Thymus (tissue), 11 donors: ENCODE data around the gene TMEM120A. TPM values are rescaled to one million over a fixed set of nuclear protein-coding genes. Genes with fewer than 3 reads are reported as not detected.

Source experiments
- DNase-seq, 9 donors: peaks; one replicate each; pipeline ENCODE4 v3.0.0-alpha.2; 2013; ENCODE audit warnings: low spot score in 9 of 9, low read depth in 6 of 9, missing footprints in 1 of 9
- H3K27ac ChIP-seq, 2 donors: one replicate each; pipeline ENCODE4 v1.5.1; 2013; ENCODE audit warnings: control low read depth in 1 of 2, low read depth in 1 of 2, low read length in 1 of 2, mild to moderate bottlenecking in 1 of 2, moderate library complexity in 1 of 2
- H3K27me3 ChIP-seq, 2 donors: one replicate each; pipeline ENCODE4 v1.5.1; 2013; ENCODE audit warnings: low read length in 1 of 2; ENCODE audit not compliant: control insufficient read depth in 2 of 2, insufficient read depth in 1 of 2
- H3K36me3 ChIP-seq, 2 donors: one replicate each; pipeline ENCODE4 v1.5.1; 2013; ENCODE audit warnings: low read length in 1 of 2, mild to moderate bottlenecking in 1 of 2, moderate library complexity in 1 of 2; ENCODE audit not compliant: control insufficient read depth in 2 of 2, insufficient read depth in 2 of 2
- H3K4me1 ChIP-seq, 2 donors: one replicate each; pipeline ENCODE4 v1.5.1; 2013; ENCODE audit warnings: low read length in 2 of 2; ENCODE audit not compliant: control insufficient read depth in 2 of 2, insufficient read depth in 2 of 2
- H3K4me3 ChIP-seq, 2 donors: one replicate each; pipeline ENCODE4 v1.5.1; 2013; ENCODE audit warnings: low read length in 2 of 2, control low read depth in 1 of 2, mild to moderate bottlenecking in 1 of 2
- H3K9me3 ChIP-seq, 2 donors: one replicate each; pipeline ENCODE4 v1.5.1; 2013; ENCODE audit warnings: low read length in 1 of 2, mild to moderate bottlenecking in 1 of 2; ENCODE audit not compliant: control insufficient read depth in 2 of 2, insufficient read depth in 1 of 2
- WGBS: extraction: QIAGEN DNeasy Blood & Tissue Kit; methylation state at CpG from one replicate; pipeline ENCODE4 v1.1.7; 2013; 5-methylcytosine and 5-hydroxymethylcytosine counted together
- polyA plus RNA-seq: library from polyadenylated mRNA; stranded (reverse); fragments of 200-250 nt; gene quantifications from one replicate; pipeline ENCODE4 v1.2.3, GENCODE V29; 2013
- total RNA-seq: library from RNA; stranded (reverse); fragments of 120-200 nt; gene quantifications from one replicate; pipeline ENCODE4 v1.2.4, GENCODE V29; 2013
- donor health status: healthy.

TMEM120A gene
- total and polyA plus RNA-seq, 2 donors: 6.8 to 48.8 TPM

DNA sequence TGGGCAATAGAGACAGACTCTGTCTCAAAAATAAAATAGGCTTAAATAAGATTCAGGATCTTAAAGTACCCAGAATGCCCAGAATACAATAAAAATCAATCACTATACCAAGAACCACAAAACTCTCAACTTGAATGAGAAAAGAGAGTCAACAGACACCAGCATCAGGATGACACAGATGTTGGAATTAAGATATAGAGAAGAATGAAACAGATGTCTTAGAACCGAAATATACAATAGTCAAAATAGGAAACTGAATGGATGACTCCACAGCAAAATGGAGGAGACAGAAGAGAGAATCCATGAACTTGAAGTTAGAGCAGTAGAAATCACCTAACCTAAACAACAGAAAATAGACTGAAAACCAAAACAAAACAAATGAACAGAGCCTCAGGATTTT, 49.9 kb downstream of the TMEM120A start:
- no peak overlapping the region for H3K27ac ChIP-seq
- WGBS: 100% methylated on average over 1 of the region's 1 CpG
- H3K4me3 ChIP-seq: no peak overlapping the region
- no peaks in the 10 kb centered on the region for H3K9me3 ChIP-seq
- no peaks in the 10 kb centered on the region for H3K27me3 ChIP-seq
- DNase-seq: no peak
- H3K4me1 ChIP-seq: peaks cover 14 to 39% of the 10 kb centered on the region in 2 donors
- peaks cover 2 to 7% of the 10 kb centered on the region in 2 donors for H3K36me3 ChIP-seq

DNA sequence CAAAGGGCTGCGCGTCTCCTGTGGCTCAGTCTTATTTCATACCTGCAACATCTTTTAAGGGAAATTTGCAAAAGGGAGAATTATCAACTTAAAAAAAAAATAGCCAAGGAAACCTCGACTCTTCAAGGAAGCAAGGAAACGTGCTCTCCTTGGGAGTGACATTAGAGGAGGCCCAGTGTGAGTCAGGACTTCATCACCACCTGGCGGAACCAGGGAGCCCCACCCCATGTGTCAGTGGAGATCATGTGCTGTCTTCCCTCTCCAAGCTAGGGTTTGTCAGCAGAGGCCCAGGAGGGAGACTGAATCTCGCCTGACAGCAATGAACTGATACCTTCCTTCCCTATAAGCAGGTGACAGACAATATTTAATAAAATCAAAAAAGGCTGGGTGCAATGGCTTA, 50.5 kb downstream of the TMEM120A start:
- Histone ChIP-seq H3K4me1 (peaks cover 14 to 44% of the 10 kb centered on the region in 2 donors), H3K4me3 (no peak overlapping the region), H3K36me3 (peaks cover 2 to 7% of the 10 kb centered on the region in 2 donors), H3K27me3 (no peaks in the 10 kb centered on the region), H3K9me3 (no peaks in the 10 kb centered on the region), H3K27ac (no peak overlapping the region)
- DNase-seq: no peak
- WGBS: 97% methylated on average over 6 of the region's 6 CpGs

DNA sequence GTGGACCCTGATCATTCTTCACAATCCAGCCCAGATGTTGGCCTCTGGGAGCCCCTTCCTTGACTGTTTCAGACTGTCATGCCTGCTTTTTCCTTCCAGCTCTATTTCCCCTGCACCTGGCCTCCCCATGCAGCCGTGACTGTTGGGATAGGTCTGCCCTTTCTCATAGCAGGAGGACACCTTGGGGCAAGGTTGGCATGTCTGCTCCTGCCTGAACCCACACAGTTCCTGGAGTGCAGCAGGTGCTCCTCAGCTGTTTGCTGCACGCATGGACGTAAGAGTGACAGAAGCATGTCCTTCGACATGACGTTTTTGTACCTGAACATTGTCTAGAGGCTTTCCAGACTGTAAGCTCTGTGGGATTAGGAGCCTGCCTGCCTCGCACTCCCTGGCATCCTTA, 55.5 kb downstream of the TMEM120A start:
- Histone ChIP-seq H3K27ac (no peak overlapping the region), H3K36me3 (peaks cover 5 to 11% of the 10 kb centered on the region in 2 donors), H3K9me3 (peaks cover 0 to 10% of the 10 kb centered on the region in 2 donors), H3K4me1 (peaks cover 3 to 13% of the 10 kb centered on the region in 2 donors), H3K27me3 (no peaks in the 10 kb centered on the region), H3K4me3 (no peak overlapping the region)
- 93% methylated on average over 6 of the region's 6 CpGs for WGBS
- DNase-seq: no peak

DNA sequence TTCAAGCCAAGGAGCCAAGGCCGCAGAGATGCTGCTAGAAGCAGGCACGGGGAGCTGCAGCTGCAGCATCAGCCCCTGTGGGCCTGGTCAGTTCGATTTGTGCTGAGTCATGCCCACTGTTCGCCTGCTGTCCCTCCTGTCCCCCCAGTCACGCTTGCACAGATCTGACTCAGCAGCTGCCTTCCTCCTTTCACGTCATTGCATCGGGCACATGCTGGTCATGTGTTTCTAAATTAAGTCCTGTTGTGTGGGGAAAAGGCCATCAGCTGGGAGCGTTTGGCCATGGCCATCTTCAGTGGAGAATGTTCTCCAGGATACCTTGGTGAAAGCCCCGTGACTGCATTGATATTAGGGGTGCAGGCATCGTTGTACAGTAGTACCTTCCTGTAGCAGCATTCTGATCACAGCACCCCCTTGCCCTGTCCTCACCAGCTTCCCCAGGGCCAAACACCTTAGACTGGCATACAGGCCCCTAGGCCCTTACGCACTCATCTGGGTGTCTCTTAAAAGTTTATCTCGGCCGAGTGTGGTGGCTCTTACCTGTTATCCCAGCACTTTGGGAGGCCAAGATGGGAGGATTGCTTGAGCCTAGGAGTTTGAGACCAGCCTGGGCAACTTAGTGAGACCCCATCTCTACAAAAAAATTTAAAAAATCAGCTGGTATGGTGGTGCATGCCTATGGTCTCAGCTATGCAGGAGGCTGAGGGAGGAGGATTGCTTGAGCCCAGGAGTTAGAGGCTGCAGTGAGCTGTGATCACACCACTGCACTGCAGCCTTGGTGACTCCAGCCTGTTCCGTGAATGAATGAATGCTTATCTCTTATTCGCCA, 56.2 kb downstream of the TMEM120A start:
- no peaks in the 10 kb centered on the region for H3K27me3 ChIP-seq
- peaks cover 0 to 10% of the 10 kb centered on the region in 2 donors for H3K9me3 ChIP-seq
- H3K4me3 ChIP-seq: no peak overlapping the region
- no peak for DNase-seq
- 96% methylated on average over 15 of the region's 15 CpGs for WGBS
- H3K27ac ChIP-seq: no peak overlapping the region
- peaks cover 3 to 13% of the 10 kb centered on the region in 2 donors for H3K4me1 ChIP-seq
- H3K36me3 ChIP-seq: peaks cover 4 to 11% of the 10 kb centered on the region in 2 donors

Other genes starting within 250 kb of the TMEM120A start
- 0.14 TPM for gene CCL26, start 222.4 kb downstream of the TMEM120A start, total RNA-seq
- gene CCL26, start 222.4 kb downstream of the TMEM120A start, polyA plus RNA-seq: 3.1 TPM
- 0.19 TPM for gene CCL24, start 180.8 kb downstream of the TMEM120A start, total RNA-seq
- 0.78 TPM for gene CCL24, start 180.8 kb downstream of the TMEM120A start, polyA plus RNA-seq
- 18.3 TPM for gene RHBDD2, start 115.6 kb downstream of the TMEM120A start, total RNA-seq
- 90.7 TPM for gene RHBDD2, start 115.6 kb downstream of the TMEM120A start, polyA plus RNA-seq
- 44.6 TPM for gene POR, start 79.4 kb downstream of the TMEM120A start, total RNA-seq
- gene POR, start 79.4 kb downstream of the TMEM120A start, polyA plus RNA-seq: 114 TPM
- gene STYXL1, start 53.4 kb upstream of the TMEM120A start, total RNA-seq: 36.9 TPM
- 55.9 TPM for gene STYXL1, start 53.4 kb upstream of the TMEM120A start, polyA plus RNA-seq
- gene MDH2, start 53.5 kb upstream of the TMEM120A start, total RNA-seq: 69.7 TPM
- 57.5 TPM for gene MDH2, start 53.5 kb upstream of the TMEM120A start, polyA plus RNA-seq
- gene SRRM3, start 207.3 kb upstream of the TMEM120A start, total RNA-seq: 0.05 TPM
- gene SRRM3, start 207.3 kb upstream of the TMEM120A start, polyA plus RNA-seq: 1.4 TPM